CD14-positive monocyte (primary cell): ENCODE data around the gene MAFG. TPM values are rescaled to one million over a fixed set of nuclear protein-coding genes. Genes with fewer than 3 reads are reported as not detected.

Experiments used
- DNase-seq, 3 donors: peaks; one replicate each; pipeline ENCODE4 v3.0.0-alpha.2; 2011 to 2022
- H2AFZ ChIP-seq: 2 replicates; pipeline ENCODE4 v1.6.0; 2012; ENCODE audit warnings: mild to moderate bottlenecking, low read depth, low read length, inconsistent platforms; ENCODE audit not compliant: insufficient read depth, poor library complexity, severe bottlenecking
- H3K27ac ChIP-seq, 2 donors: 1 replicate in 1 of 2; 2 replicates in 1 of 2; pipeline ENCODE4 v1.5.1; 2012 to 2013; ENCODE audit warnings: low read length in 2 of 2, control low read depth in 1 of 2, inconsistent platforms in 1 of 2, low read depth in 1 of 2, mild to moderate bottlenecking in 1 of 2
- H3K27me3 ChIP-seq, 2 donors: one replicate each; pipeline versions ENCODE4 v1.6.0 to v1.6.1; 2011 to 2013; ENCODE audit warnings: low read length in 2 of 2; ENCODE audit not compliant: control insufficient read depth in 2 of 2, insufficient read depth in 2 of 2
- H3K36me3 ChIP-seq, 2 donors: replicated peaks in 1 of 2; 1 replicate in 1 of 2; 2 replicates in 1 of 2; pipeline versions ENCODE4 v1.5.1 to v1.6.1; 2012 to 2013; ENCODE audit warnings: low read length in 2 of 2, control low read depth in 1 of 2, inconsistent platforms in 1 of 2, mild to moderate bottlenecking in 1 of 2; ENCODE audit not compliant: insufficient read depth in 2 of 2, control insufficient read depth in 1 of 2
- H3K4me1 ChIP-seq, 2 donors: 1 replicate in 1 of 2; 2 replicates in 1 of 2; pipeline versions ENCODE4 v1.5.1 to v1.6.1; 2012 to 2013; ENCODE audit warnings: low read length in 2 of 2, control low read depth in 1 of 2, inconsistent platforms in 1 of 2, mild to moderate bottlenecking in 1 of 2, moderate library complexity in 1 of 2; ENCODE audit not compliant: insufficient read depth in 2 of 2, control insufficient read depth in 1 of 2
- H3K4me2 ChIP-seq: replicated peaks from 2 replicates; pipeline ENCODE3; 2012; ENCODE audit warnings: low read length, moderate library complexity, mild to moderate bottlenecking; ENCODE audit not compliant: poor library complexity, severe bottlenecking; ENCODE audit errors: extremely low read depth
- H3K4me3 ChIP-seq, 3 experiments: fragments of 200-600 bp in 1 of 3; sonication (generic) in 1 of 3; replicated peaks in 1 of 3; 1 replicate in 2 of 3; 2 replicates in 1 of 3; pipeline ENCODE4 v1.5.1; 2011 to 2013; ENCODE audit warnings: low read length in 3 of 3, mild to moderate bottlenecking in 3 of 3, control low read depth in 2 of 3, low read depth in 2 of 3, inconsistent platforms in 1 of 3, moderate library complexity in 1 of 3
- H3K79me2 ChIP-seq: 2 replicates; pipeline ENCODE4 v1.6.0; 2012; ENCODE audit warnings: mild to moderate bottlenecking, control low read depth, inconsistent platforms, low read length, moderate library complexity; ENCODE audit not compliant: insufficient read depth
- H3K9ac ChIP-seq: 2 replicates; pipeline ENCODE4 v1.6.0; 2017; ENCODE audit warnings: low read length, mild to moderate bottlenecking; ENCODE audit not compliant: insufficient read depth, poor library complexity, severe bottlenecking
- H3K9me3 ChIP-seq, 2 donors: replicated peaks in 1 of 2; 1 replicate in 1 of 2; 2 replicates in 1 of 2; pipeline versions ENCODE4 v1.5.1 to v1.6.1; 2012 to 2013; ENCODE audit warnings: low read length in 2 of 2, control low read depth in 1 of 2; ENCODE audit not compliant: control insufficient read depth in 1 of 2, insufficient read depth in 1 of 2
- H4K20me1 ChIP-seq: 2 replicates; pipeline ENCODE4 v1.6.0; 2012; ENCODE audit warnings: mild to moderate bottlenecking, low read length, control low read depth, moderate library complexity; ENCODE audit not compliant: insufficient read depth
- H3K27ac Mint-ChIP-seq, 7 donors: one replicate each; pipeline ENCODE4 v1.8.0; 2020; ENCODE audit warnings: mild to moderate bottlenecking in 7 of 7, mixed read lengths in 7 of 7, moderate library complexity in 6 of 7, inconsistent platforms in 2 of 7
- H3K27me3 Mint-ChIP-seq, 3 donors: one replicate each; pipeline ENCODE4 v1.8.0; 2021 to 2022; ENCODE audit warnings: low read depth in 3 of 3, mild to moderate bottlenecking in 3 of 3, mixed read lengths in 3 of 3, moderate library complexity in 3 of 3, inconsistent platforms in 1 of 3
- H3K36me3 Mint-ChIP-seq, 2 donors: one replicate each; pipeline ENCODE4 v1.8.0; 2020; ENCODE audit warnings: mixed read lengths in 2 of 2, inconsistent platforms in 1 of 2, mild to moderate bottlenecking in 1 of 2
- H3K4me1 Mint-ChIP-seq: one replicate; pipeline ENCODE4 v1.8.0; 2020; ENCODE audit warnings: mild to moderate bottlenecking, mixed read lengths
- H3K4me3 Mint-ChIP-seq, 2 donors: one replicate each; pipeline ENCODE4 v1.8.0; 2020; ENCODE audit warnings: mild to moderate bottlenecking in 2 of 2, mixed read lengths in 2 of 2, moderate library complexity in 1 of 2
- H3K9me3 Mint-ChIP-seq, 7 donors: one replicate each; pipeline ENCODE4 v1.8.0; 2020 to 2022; ENCODE audit warnings: mixed read lengths in 7 of 7, mild to moderate bottlenecking in 6 of 7, moderate library complexity in 6 of 7, inconsistent platforms in 2 of 7
- WGBS: methylation state at CpG from one replicate; pipeline ENCODE4 v1.1.5; 2013; ENCODE audit warnings: missing lambda C conversion rate; ENCODE audit not compliant: insufficient coverage; 5-methylcytosine and 5-hydroxymethylcytosine counted together
- intact Hi-C, 2 donors: fragments of 100-400 bp; cut with micrococcal nuclease; formaldehyde crosslinking; loops; one replicate each; pipeline versions ENCODE4 v1.15.0 to v1.15.1; 2023
- polyA plus RNA-seq, 3 donors: library from polyadenylated mRNA; depleted of rRNA in 1 of 3; unstranded in 2 of 3; stranded (reverse) in 1 of 3; fragments of 300-500 nt in 2 of 3; fragments of >200 nt in 1 of 3; fragmentation: Illumina TruSeq in 2 of 3; gene quantifications; 1 replicate in 2 of 3; 2 replicates in 1 of 3; pipeline ENCODE4 v1.2.3, GENCODE V29; 2012 to 2021
- TF ChIP-seq, protein P1 (sequence below): fragments of 200-600 bp; IDR thresholded peaks from one replicate; pipeline ENCODE4 v1.8.0; 2022; ENCODE audit warnings: antibody characterized with exemption, mild to moderate bottlenecking

MAFG gene
- polyA plus RNA-seq, 3 donors = 7.4 to 66.0 (median 7.6) TPM

DNA sequence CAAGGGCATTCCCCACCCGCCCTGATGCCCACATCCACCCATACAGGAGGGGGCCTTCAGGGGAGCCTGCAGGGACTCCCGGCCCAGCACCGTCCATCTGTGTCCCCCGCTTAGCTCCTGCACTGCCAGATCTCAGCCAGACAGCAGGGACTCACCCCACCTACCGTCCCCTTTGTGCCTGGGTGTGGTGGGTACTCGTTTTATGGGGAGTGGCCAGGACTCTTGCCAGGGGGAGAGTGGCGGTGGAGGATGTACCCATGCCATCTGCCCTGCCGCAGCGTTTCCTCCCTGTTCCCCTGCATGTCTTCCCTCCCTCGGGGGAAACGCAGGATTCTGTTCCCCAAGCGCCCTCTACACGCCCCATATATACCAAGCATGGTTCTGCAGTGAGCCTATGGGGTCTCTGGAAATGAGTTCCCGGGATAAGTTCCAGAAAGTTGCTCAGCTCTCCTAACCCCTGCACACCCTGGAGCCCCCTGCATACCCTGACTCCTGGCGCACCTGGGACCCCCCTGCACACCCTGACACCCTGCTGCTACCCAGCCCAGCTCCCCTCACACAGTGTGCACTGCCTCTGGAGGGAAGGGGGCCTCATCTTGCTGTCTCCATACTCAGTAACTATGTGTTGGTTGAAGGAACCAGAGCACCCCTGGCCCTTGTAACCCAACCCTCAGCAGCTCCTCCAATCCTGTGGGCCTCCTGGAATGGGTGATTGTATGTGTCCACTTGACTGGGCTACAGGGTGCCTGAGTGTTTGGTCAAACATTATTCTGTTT is 4.2 kb upstream of the MAFG start:
- Mint-ChIP-seq H3K27ac (peak overlapping the region in 1 of 7 donors; percentile 5), H3K4me1 (peaks cover 21% of the 10 kb centered on the region)

GRCh38 chr17:81931189-81931556 is 3.6 kb upstream of the MAFG start:
- Histone ChIP-seq H3K27ac (no peak overlapping the region), H3K4me1 (peaks cover 15 to 21% of the 10 kb centered on the region in 2 donors), H3K9me3 (no peaks in the 10 kb centered on the region), H3K4me3 (no peak overlapping the region), H2AFZ (no peak overlapping the region), H3K79me2 (peaks cover 11% of the 10 kb centered on the region), H4K20me1 (peaks cover 6% of the 10 kb centered on the region), H3K4me2 (no peak overlapping the region), H3K27me3 (peaks cover 9 to 39% of the 10 kb centered on the region in 2 donors), H3K36me3 (no peaks in the 10 kb centered on the region), H3K9ac (no peak overlapping the region)
- intact Hi-C loops = no loop called here
- H3K27ac Mint-ChIP-seq = peak overlapping the region in 1 of 7 donors; percentile 51
- peaks cover 0 to 5% (median 3%) of the 10 kb centered on the region in 7 donors for H3K9me3 Mint-ChIP-seq
- DNase-seq = no peak
- H3K4me3 Mint-ChIP-seq = peak overlapping the region in 1 of 2 donors; percentile 61
- H3K36me3 Mint-ChIP-seq = peaks cover 0 to 2% of the 10 kb centered on the region in 2 donors
- H3K27me3 Mint-ChIP-seq = peaks cover 36 to 56% (median 38%) of the 10 kb centered on the region in 3 donors
- peaks cover 20% of the 10 kb centered on the region for H3K4me1 Mint-ChIP-seq
- TF ChIP-seq, protein P1, sequence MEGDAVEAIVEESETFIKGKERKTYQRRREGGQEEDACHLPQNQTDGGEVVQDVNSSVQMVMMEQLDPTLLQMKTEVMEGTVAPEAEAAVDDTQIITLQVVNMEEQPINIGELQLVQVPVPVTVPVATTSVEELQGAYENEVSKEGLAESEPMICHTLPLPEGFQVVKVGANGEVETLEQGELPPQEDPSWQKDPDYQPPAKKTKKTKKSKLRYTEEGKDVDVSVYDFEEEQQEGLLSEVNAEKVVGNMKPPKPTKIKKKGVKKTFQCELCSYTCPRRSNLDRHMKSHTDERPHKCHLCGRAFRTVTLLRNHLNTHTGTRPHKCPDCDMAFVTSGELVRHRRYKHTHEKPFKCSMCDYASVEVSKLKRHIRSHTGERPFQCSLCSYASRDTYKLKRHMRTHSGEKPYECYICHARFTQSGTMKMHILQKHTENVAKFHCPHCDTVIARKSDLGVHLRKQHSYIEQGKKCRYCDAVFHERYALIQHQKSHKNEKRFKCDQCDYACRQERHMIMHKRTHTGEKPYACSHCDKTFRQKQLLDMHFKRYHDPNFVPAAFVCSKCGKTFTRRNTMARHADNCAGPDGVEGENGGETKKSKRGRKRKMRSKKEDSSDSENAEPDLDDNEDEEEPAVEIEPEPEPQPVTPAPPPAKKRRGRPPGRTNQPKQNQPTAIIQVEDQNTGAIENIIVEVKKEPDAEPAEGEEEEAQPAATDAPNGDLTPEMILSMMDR = no peak
- whole genome bisulfite sequencing = 84% methylated on average over 12 of the region's 13 CpGs

More for the DNA sequence above, 4.2 kb upstream of the MAFG start:
- Histone ChIP-seq H3K4me2 (no peak overlapping the region), H3K9me3 (no peaks in the 10 kb centered on the region), H3K36me3 (no peaks in the 10 kb centered on the region), H3K27ac (no peak overlapping the region), H4K20me1 (peaks cover 4% of the 10 kb centered on the region), H2AFZ (no peak overlapping the region), H3K27me3 (peaks cover 9 to 42% of the 10 kb centered on the region in 2 donors), H3K4me1 (peaks cover 14 to 20% of the 10 kb centered on the region in 2 donors), H3K79me2 (peaks cover 5% of the 10 kb centered on the region), H3K9ac (no peak overlapping the region), H3K4me3 (no peak overlapping the region)
- H3K27me3 Mint-ChIP-seq = peaks cover 41 to 62% (median 41%) of the 10 kb centered on the region in 3 donors
- peak overlapping the region in 1 of 2 donors; percentile 11 for H3K4me3 Mint-ChIP-seq
- TF ChIP-seq, protein P1 = no peak
- H3K9me3 Mint-ChIP-seq = peaks cover 0 to 5% (median 3%) of the 10 kb centered on the region in 7 donors
- 33% methylated on average over 5 of the region's 15 CpGs for WGBS
- peaks cover 0 to 2% of the 10 kb centered on the region in 2 donors for H3K36me3 Mint-ChIP-seq
- intact Hi-C loops = no loop called here
- DNase-seq = no peak
